Measurements from ENCODE around the gene ZNF579. TPM values are rescaled to one million over a fixed set of nuclear protein-coding genes. Genes with fewer than 3 reads are reported as not detected.

The ZNF579 gene
- total and polyA plus RNA-seq, 2 of the 13 experiments (the other 11 are each of a cell fraction or from before 2014, with no cell fraction given), result 2.1 to 2.9 TPM

- TF ChIP-seq, protein P1, sequence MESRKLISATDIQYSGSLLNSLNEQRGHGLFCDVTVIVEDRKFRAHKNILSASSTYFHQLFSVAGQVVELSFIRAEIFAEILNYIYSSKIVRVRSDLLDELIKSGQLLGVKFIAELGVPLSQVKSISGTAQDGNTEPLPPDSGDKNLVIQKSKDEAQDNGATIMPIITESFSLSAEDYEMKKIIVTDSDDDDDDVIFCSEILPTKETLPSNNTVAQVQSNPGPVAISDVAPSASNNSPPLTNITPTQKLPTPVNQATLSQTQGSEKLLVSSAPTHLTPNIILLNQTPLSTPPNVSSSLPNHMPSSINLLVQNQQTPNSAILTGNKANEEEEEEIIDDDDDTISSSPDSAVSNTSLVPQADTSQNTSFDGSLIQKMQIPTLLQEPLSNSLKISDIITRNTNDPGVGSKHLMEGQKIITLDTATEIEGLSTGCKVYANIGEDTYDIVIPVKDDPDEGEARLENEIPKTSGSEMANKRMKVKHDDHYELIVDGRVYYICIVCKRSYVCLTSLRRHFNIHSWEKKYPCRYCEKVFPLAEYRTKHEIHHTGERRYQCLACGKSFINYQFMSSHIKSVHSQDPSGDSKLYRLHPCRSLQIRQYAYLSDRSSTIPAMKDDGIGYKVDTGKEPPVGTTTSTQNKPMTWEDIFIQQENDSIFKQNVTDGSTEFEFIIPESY (CRISPR knock-in tag; IDR thresholded peaks at IDR 0.05), result no peak
- TF ChIP-seq YEATS4 (CRISPR knock-in tag; IDR thresholded peaks at IDR 0.05; ENCODE audit: borderline replicate concordance) (peak; percentile 11; the same call in 1 of the 2 replicates), FOXA3 (CRISPR knock-in tag; IDR thresholded peaks at IDR 0.05) (peak; percentile 47; the same call in 1 of the 2 replicates), KLF11 (CRISPR knock-in tag; IDR thresholded peaks at IDR 0.05) (0 out of 2 replicates have a peak, but pooled peaks have one; percentile 74), ZNF572 (CRISPR knock-in tag; IDR thresholded peaks at IDR 0.05) (no peak), RCOR2 (CRISPR knock-in tag; IDR thresholded peaks at IDR 0.05) (peak; percentile 21; the same call in 1 of the 2 replicates), ZFP41 (CRISPR knock-in tag; IDR thresholded peaks at IDR 0.05; ENCODE audit: borderline replicate concordance) (no peak), ZFP82 (CRISPR knock-in tag; IDR thresholded peaks at IDR 0.05; ENCODE audit: borderline replicate concordance) (no peak), ZNF335 (CRISPR knock-in tag; IDR thresholded peaks at IDR 0.05) (no peak), DRAP1 (CRISPR knock-in tag; IDR thresholded peaks at IDR 0.05) (no peak), KDM1A (CRISPR knock-in tag; IDR thresholded peaks at IDR 0.05) (peak; percentile 78; the same call in 1 of the 2 replicates), ATF4 (CRISPR knock-in tag; IDR thresholded peaks at IDR 0.05) (peak in 1 of 2 experiments; percentile 47; a peak in 2 of 4 replicates), HOXA9 (CRISPR knock-in tag; IDR thresholded peaks at IDR 0.05; ENCODE audit: borderline replicate concordance) (peak; percentile 42), NFIC (IDR thresholded peaks at IDR 0.05; ENCODE audit: low read length) (no peak), MEIS1 (CRISPR knock-in tag; IDR thresholded peaks at IDR 0.05; ENCODE audit: borderline replicate concordance) (peak; percentile 46; the same call in 1 of the 2 replicates), TGIF2 (CRISPR knock-in tag; IDR thresholded peaks at IDR 0.05) (0 out of 2 replicates have a peak, but pooled peaks have one; percentile 10), GPN1 (CRISPR knock-in tag; IDR thresholded peaks at IDR 0.05; ENCODE audit: borderline replicate concordance) (no peak), ZNF687 (CRISPR knock-in tag; IDR thresholded peaks at IDR 0.05) (no peak), DMTF1 (CRISPR knock-in tag; IDR thresholded peaks at IDR 0.05) (no peak), HNF4A (CRISPR knock-in tag; IDR thresholded peaks at IDR 0.05) (0 out of 2 replicates have a peak, but pooled peaks have one; percentile 3)
Observed at GRCh38 chr19:55581145-55581822, 636 bp upstream of the ZNF579 start (continued).
